Sciatic nerve (tissue), 2 donors: ENCODE data around the gene MAP2K2. TPM values are rescaled to one million over a fixed set of nuclear protein-coding genes. Genes with fewer than 3 reads are reported as not detected.

Source experiments
- ATAC-seq: fragments of 200-7000 bp; cut with Tn5 transposase; one replicate; pipeline ENCODE4 v1.9.1; 2020; ENCODE audit warnings: mild to moderate bottlenecking, moderate library complexity
- DNase-seq: peaks from one replicate; pipeline ENCODE4 v3.0.0-alpha.2; 2020; ENCODE audit warnings: low spot score
- intact Hi-C: fragments of 100-400 bp; cut with DNase I; formaldehyde crosslinking; loops from one replicate; pipeline ENCODE4 v1.14.2; 2022
- total RNA-seq: library from RNA; stranded (reverse); fragmentation: NEBNext Ultra II Directional; extraction: Animal tissue kit (Norgen Biotek cat#: 25700); gene quantifications from one replicate; pipeline ENCODE4 v1.2.1, GENCODE V29; 2021
- donor health status: DM: no; HTN: no; CAD: no.
- donor health status: DM: no; HTN: no; CAD: no.

The MAP2K2 gene
- total RNA-seq, 1 donor from 2014 or later: 108 TPM

DNA sequence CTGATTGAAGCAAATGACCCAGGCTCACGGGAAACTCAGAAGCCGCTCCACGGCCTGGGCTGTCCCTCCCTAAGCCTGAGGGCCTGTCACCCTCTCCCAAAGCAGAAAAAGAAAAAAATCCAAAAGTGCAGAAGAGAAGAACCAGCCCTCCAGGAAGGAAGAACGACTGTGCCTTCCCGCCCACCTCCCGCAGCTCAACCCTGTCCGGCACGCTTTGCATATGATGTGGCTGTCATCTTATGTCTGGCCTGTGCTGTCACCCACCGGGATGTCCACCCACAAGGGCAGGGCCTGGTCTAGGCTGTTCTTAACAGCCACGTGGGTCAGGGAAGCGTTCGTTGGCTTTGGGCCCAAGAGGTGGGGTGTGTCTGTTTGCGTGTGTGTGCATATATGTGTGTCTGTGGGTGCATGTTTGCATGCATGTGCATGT is 70.9 kb downstream of the MAP2K2 start:
- DNase-seq (peak; percentile 60), ATAC-seq (no peak)
- intact Hi-C loops: loop anchor here (5.0 kb wide), 1 partner anchor 41 kb away; no protein-coding TSS in a partner anchor

- DNase-seq: peak; percentile 83
- intact Hi-C loops: loop anchor here (5.0 kb wide), 1 partner anchor 40 kb away; no protein-coding TSS in a partner anchor
- ATAC-seq: peak; percentile 70
Measured at GRCh38 chr19:4052114-4052992, 71.6 kb downstream of the MAP2K2 start.

GRCh38 chr19:4051175-4052101 is 72.5 kb downstream of the MAP2K2 start:
- intact Hi-C loops: loop anchor here (5.0 kb wide), 1 partner anchor 39 kb away; no protein-coding TSS in a partner anchor
- ATAC-seq (peak; percentile 6), DNase-seq (peak; percentile 63)

DNA sequence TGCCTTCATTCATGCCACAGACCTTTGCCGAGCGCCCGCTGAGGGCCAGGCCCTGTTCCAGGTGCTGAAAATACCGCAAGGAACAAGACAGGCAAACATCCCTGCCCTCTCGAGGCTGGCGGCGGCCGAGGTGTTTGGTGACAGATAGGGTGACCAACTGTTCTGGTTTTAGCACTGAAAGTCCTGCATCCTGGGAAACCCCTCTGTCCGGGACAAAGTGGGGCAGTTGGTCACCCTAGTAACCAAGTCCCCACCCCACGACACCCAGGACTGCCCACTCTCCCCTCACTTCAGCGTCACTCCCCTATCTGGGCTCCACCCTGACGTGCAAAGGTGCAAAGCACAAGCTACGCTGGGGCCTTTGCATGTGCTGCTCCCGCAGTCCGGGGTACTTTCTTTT is 74.5 kb downstream of the MAP2K2 start:
- intact Hi-C loops: no loop called here
- no peak for ATAC-seq
- peak; percentile 53 for DNase-seq

DNA sequence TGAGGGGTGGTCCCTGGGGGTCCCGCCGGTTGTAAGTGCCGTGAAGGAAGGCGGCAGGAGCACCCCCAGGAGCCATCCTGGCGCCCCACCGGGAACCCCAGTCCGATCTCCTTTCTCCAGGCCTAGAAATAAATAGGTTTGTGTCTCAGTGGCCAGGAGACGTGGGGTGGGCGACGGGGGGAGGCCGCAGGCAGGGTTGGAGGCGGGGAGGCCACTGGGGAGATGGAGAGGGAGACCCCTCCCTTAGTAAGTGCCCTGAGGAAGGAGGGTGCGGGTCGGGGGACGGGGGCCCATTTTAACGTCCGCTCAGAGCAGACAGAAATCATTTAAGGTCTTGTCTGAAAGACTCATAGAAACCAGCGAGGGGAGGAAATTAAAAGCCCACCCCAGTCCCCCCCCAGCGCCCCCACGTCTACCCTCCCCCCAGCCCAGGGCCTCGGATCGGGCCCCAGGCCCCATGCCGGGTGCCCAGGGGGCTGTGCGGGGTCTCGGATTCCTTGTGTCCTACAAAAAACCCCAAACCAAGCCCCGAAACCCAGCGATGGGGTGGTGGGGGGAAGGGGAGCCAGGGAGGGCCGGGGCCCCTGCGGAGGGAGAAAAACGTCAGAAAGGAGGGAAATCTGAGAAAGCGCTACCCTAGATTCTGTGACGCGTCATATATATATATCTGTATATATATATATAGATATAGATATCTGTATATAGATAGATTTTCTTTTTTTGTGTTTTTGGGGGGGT is 76.8 kb downstream of the MAP2K2 start:
- intact Hi-C loops: no loop called here
- ATAC-seq (no peak), DNase-seq (no peak)

GRCh38 chr19:4046362-4046691 is 77.6 kb downstream of the MAP2K2 start:
- ATAC-seq (no peak), DNase-seq (no peak)
- intact Hi-C loops: no loop called here

DNA sequence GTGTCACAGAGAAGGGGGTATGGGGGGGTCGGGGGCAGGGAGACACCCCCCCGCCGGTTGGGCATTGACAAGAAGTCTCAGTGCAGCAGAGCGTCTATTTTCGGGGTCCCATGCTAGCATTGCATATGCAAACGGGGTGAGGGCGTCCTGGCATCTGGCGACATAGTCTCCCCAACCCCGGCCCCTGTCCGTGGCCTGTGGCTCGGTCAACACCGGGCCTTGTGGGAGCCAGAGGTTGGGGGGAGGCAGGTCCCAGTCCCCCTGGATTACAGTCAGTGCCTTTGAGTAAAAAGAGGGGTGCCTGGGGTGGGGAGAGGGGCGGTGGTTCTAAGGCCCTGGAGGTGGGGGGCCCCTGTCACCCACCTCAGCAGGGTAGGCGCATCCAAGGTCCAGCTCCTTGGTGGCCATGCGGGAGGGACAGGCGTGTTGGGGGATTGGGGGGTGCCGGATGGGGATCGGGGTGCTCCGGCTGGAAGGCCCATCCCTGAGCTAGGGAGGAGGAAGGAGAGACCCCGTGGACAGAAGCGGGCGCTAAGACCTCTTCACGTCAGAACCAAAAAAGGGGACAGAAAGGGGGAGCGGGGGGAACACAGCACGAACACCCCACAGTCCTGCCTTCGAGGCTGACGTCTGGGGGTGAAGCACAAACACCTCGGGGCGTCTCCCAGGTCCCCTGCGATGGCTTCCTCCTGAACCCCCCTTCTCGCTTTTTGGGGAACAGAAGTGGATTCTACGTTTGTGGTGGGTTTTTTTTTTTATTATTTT is 78.1 kb downstream of the MAP2K2 start:
- intact Hi-C loops: no loop called here
- ATAC-seq (no peak), DNase-seq (no peak)

GRCh38 chr19:4044990-4045465 is 78.9 kb downstream of the MAP2K2 start:
- peak; percentile 19 for ATAC-seq
- intact Hi-C loops: no loop called here

DNA sequence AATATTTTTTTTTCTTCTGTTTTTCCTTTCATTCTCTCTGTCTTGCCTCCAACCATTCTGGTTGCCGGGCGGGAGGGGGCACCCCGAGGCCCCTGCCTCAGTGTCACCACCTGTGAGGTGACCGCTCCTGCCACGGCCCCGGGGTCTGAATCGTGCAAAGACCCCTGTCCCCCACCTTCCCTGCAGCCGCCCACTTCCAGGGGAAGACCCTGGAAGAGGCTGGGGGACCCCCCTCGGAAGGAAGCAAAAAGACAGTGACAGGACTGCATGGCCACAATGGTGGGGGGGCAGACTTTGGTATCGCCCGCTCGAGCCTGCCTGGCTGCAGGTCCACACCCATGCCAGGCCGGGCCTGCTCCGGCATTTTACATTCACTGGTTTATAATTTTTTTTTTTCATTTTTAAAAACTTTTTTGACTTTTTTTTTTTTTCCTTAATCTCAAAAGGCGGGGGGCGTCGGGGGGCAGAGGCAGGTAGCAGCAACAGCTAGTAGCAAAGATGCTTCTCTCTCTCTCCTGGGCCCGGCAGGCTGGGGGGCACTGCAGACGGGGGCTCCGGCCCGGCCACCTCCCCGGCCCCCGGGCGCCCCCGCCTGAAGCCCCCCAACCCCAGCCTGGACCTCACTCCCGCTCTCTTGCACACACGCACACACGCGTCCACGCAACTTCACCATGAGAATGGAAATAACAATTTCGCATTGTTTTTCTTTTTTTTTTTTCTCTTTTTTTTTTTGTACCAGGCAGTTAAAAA is 79.8 kb downstream of the MAP2K2 start:
- intact Hi-C loops: no loop called here
- ATAC-seq (no peak), DNase-seq (no peak)

More at GRCh38 chr19:4044990-4045465, 78.9 kb downstream of the MAP2K2 start:
- no peak for DNase-seq

DNA sequence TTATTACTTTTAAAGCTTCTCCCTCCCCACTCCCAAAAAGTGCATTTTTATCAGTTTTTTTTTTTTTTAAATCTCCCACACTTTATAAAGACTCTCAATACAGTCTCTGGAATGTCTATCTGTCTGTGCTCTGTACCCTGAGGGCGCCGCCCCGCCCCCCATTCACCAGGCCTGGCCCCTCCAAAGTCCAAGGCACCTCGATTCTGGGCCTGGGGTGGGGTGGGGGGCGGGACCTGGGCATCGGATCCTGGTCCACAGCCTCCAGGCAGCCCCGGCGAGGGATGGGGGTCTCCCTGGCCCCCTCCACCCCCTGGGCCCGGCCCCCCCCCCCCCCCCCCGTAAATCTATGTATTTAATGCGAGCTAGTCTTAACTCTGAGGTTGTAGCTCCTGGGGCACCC is 80.5 kb downstream of the MAP2K2 start:
- intact Hi-C loops: no loop called here
- ATAC-seq (no peak), DNase-seq (no peak)

DNA sequence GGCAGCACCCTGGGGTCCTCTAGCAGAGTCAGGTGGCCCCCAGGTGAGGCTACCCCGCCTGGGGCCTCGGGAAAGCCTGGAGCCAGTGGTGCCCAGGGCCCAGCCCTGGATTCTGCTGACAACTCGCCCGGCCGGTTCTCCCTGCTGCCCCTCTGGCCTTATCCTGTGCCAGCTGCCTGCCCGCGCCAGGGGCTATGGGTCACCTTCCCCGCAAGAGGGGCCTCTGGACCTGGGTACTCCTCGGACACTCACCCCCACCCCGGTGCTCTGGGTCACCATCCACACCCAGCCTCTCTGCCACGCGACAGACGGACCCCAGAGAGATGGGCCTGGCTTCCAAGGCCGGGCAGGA is 81.2 kb downstream of the MAP2K2 start:
- ATAC-seq (peak; percentile 20), DNase-seq (no peak)
- intact Hi-C loops: no loop called here

- DNase-seq: no peak
- intact Hi-C loops: no loop called here
- ATAC-seq: peak; percentile 3
Measured at GRCh38 chr19:4042064-4042730, 81.7 kb downstream of the MAP2K2 start.

Other genes starting within 250 kb of the MAP2K2 start
- gene ATCAY, start 243.4 kb downstream of the MAP2K2 start, total RNA-seq: not detected
- not detected for gene NMRK2, start 191.1 kb downstream of the MAP2K2 start, total RNA-seq
- gene DAPK3, start 153.0 kb downstream of the MAP2K2 start, total RNA-seq: 69.0 TPM
- 1,381 TPM for gene EEF2, start 138.7 kb downstream of the MAP2K2 start, total RNA-seq
- 33.4 TPM for gene PIAS4, start 116.4 kb downstream of the MAP2K2 start, total RNA-seq
- 54.2 TPM for gene ZBTB7A, start 57.2 kb downstream of the MAP2K2 start, total RNA-seq
- not detected for gene CREB3L3, start 29.5 kb upstream of the MAP2K2 start, total RNA-seq
- 19.0 TPM for gene SIRT6, start 58.4 kb upstream of the MAP2K2 start, total RNA-seq
- gene ANKRD24, start 58.6 kb upstream of the MAP2K2 start, total RNA-seq: 1.3 TPM
- 3.0 TPM for gene EBI3, start 105.4 kb upstream of the MAP2K2 start, total RNA-seq
- 17.3 TPM for gene YJU2, start 123.0 kb upstream of the MAP2K2 start, total RNA-seq
- not detected for gene SHD, start 155.1 kb upstream of the MAP2K2 start, total RNA-seq
- gene TMIGD2, start 178.3 kb upstream of the MAP2K2 start, total RNA-seq: 0.85 TPM
- 0.31 TPM for gene FSD1, start 180.5 kb upstream of the MAP2K2 start, total RNA-seq
- gene STAP2, start 214.7 kb upstream of the MAP2K2 start, total RNA-seq: 3.7 TPM
- 13.1 TPM for gene MPND, start 219.4 kb upstream of the MAP2K2 start, total RNA-seq